ENCODE results near the gene STPG3.

The STPG3 gene

DNA sequence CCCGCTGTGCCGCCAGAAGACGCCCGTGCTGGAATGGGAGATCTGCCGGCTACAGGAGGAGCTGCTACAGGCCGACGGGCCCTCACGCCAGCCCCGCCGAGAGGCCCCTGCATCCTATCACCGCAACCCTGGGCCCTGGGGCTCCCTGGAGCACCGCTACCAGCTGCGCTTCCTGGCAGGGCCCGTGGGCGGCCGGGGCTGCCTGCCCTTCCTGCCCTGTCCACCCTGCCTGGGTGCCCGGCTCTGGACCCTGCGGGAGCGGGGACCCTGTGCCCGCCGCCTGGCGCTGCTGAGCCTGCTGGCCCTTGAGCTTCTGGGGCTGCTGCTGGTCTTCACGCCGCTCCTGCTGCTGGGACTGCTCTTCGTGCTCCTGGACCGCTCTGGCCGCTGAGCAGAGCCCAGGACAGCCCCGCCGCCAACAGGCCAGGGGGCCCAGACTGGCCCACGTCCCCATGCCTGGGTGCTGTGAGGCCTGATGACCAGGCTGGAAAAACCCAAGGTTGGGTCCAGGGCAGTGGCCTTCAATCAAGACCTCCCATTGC, 32.8 kb upstream of the STPG3 start:
- Mint-ChIP-seq H3K4me3 (no peak overlapping the region), H3K9me3 (no peaks in the 10 kb centered on the region), H3K36me3 (ENCODE audit: low read depth) (no peaks in the 10 kb centered on the region), H3K4me1 (ENCODE audit: low read depth) (peaks cover 3% of the 10 kb centered on the region), H3K27me3 (ENCODE audit: low read depth) (no peaks in the 10 kb centered on the region), H3K27ac (peak overlapping the region; percentile 15)
- DNase-seq (ENCODE audit: low spot score) = no peak

- peak overlapping the region; percentile 15 for H3K27ac Mint-ChIP-seq
- no peaks in the 10 kb centered on the region for H3K9me3 Mint-ChIP-seq
- no peaks in the 10 kb centered on the region for H3K36me3 Mint-ChIP-seq (ENCODE audit: low read depth)
- DNase-seq (ENCODE audit: low spot score) = no peak
- no peaks in the 10 kb centered on the region for H3K27me3 Mint-ChIP-seq (ENCODE audit: low read depth)
- H3K4me1 Mint-ChIP-seq (ENCODE audit: low read depth) = peaks cover 3% of the 10 kb centered on the region
- H3K4me3 Mint-ChIP-seq = no peak overlapping the region
Measured at GRCh38 chr9:137218754-137219271, 32.3 kb upstream of the STPG3 start.

- H3K9me3 Mint-ChIP-seq = no peaks in the 10 kb centered on the region
- peak overlapping the region; percentile 20 for H3K27ac Mint-ChIP-seq
- peak overlapping the region; percentile 34 for H3K4me3 Mint-ChIP-seq
- DNase-seq (ENCODE audit: low spot score) = no peak
- H3K4me1 Mint-ChIP-seq (ENCODE audit: low read depth) = peaks cover 3% of the 10 kb centered on the region
- H3K36me3 Mint-ChIP-seq (ENCODE audit: low read depth) = no peaks in the 10 kb centered on the region
- H3K27me3 Mint-ChIP-seq (ENCODE audit: low read depth) = no peaks in the 10 kb centered on the region
Measured at GRCh38 chr9:137219757-137220316, 31.2 kb upstream of the STPG3 start.

- H3K36me3 Mint-ChIP-seq (ENCODE audit: low read depth) = no peaks in the 10 kb centered on the region
- no peaks in the 10 kb centered on the region for H3K9me3 Mint-ChIP-seq
- peaks cover 3% of the 10 kb centered on the region for H3K4me1 Mint-ChIP-seq (ENCODE audit: low read depth)
- H3K27me3 Mint-ChIP-seq (ENCODE audit: low read depth) = no peaks in the 10 kb centered on the region
- peak overlapping the region; percentile 34 for H3K4me3 Mint-ChIP-seq
- H3K27ac Mint-ChIP-seq = peak overlapping the region; percentile 20
- no peak for DNase-seq (ENCODE audit: low spot score)
Measured at GRCh38 chr9:137220317-137221094, 30.6 kb upstream of the STPG3 start.

GRCh38 chr9:137221095-137221505, 30.0 kb upstream of the STPG3 start:
- no peak overlapping the region for H3K27ac Mint-ChIP-seq

DNA sequence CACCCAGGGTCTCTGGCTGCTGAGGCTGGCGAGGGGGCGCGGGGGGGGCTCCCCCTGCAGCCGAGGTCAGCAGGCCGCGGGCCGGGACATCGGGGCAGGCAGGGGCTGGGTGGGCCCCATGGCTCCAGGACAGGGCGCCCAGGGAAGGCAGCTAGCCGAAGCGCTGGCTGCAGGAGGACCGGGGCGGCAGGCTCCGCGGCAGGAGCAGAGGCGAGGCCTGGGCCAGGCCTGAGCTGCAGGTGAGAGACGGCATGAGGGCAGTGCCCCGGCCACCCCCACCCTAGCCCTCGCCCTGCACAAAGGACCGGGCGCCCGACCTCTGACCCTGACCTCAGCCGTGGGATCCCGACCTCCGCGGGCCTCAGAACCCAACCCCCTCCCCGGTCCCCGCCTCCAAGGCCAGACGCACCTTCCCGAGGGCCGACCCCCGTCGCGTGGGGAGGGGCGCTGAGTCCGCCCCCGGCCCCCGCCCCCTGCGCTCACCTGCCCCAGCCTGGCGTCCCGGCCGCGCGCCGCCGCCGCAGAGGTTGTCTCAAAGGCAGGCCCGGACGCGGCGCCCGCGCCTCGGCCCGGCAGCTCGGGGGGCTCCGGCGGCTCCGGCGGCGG, 29.5 kb upstream of the STPG3 start:
- H3K4me1 Mint-ChIP-seq (ENCODE audit: low read depth) = peaks cover 3% of the 10 kb centered on the region
- no peak overlapping the region for H3K4me3 Mint-ChIP-seq
- no peaks in the 10 kb centered on the region for H3K36me3 Mint-ChIP-seq (ENCODE audit: low read depth)
- H3K27ac Mint-ChIP-seq = no peak overlapping the region
- no peaks in the 10 kb centered on the region for H3K27me3 Mint-ChIP-seq (ENCODE audit: low read depth)
- DNase-seq (ENCODE audit: low spot score) = no peak
- no peaks in the 10 kb centered on the region for H3K9me3 Mint-ChIP-seq

More at GRCh38 chr9:137221095-137221505, 30.0 kb upstream of the STPG3 start:
- peaks cover 3% of the 10 kb centered on the region for H3K4me1 Mint-ChIP-seq (ENCODE audit: low read depth)
- H3K36me3 Mint-ChIP-seq (ENCODE audit: low read depth) = no peaks in the 10 kb centered on the region
- DNase-seq (ENCODE audit: low spot score) = no peak
- no peaks in the 10 kb centered on the region for H3K27me3 Mint-ChIP-seq (ENCODE audit: low read depth)
- H3K4me3 Mint-ChIP-seq = no peak overlapping the region
- no peaks in the 10 kb centered on the region for H3K9me3 Mint-ChIP-seq

- H3K9me3 Mint-ChIP-seq = no peaks in the 10 kb centered on the region
- peak within 1 kb of the TSS; percentile 84 for H3K4me3 Mint-ChIP-seq
- H3K4me1 Mint-ChIP-seq (ENCODE audit: low read depth) = peaks cover 3% of the 10 kb centered on the region
- H3K27me3 Mint-ChIP-seq (ENCODE audit: low read depth) = no peaks in the 10 kb centered on the region
- no peak for DNase-seq (ENCODE audit: low spot score)
- H3K27ac Mint-ChIP-seq = peak within 1 kb of the TSS; percentile 85
- no peaks in the 10 kb centered on the region for H3K36me3 Mint-ChIP-seq (ENCODE audit: low read depth)
Measured at GRCh38 chr9:137222190-137223077, 28.7 kb upstream of the STPG3 start, which contains the start of gene RNF208. Gene RNF208 (minus strand): TSS chr9:137222240. CDS start chr9:137221212, 1,028 bp downstream.

DNA sequence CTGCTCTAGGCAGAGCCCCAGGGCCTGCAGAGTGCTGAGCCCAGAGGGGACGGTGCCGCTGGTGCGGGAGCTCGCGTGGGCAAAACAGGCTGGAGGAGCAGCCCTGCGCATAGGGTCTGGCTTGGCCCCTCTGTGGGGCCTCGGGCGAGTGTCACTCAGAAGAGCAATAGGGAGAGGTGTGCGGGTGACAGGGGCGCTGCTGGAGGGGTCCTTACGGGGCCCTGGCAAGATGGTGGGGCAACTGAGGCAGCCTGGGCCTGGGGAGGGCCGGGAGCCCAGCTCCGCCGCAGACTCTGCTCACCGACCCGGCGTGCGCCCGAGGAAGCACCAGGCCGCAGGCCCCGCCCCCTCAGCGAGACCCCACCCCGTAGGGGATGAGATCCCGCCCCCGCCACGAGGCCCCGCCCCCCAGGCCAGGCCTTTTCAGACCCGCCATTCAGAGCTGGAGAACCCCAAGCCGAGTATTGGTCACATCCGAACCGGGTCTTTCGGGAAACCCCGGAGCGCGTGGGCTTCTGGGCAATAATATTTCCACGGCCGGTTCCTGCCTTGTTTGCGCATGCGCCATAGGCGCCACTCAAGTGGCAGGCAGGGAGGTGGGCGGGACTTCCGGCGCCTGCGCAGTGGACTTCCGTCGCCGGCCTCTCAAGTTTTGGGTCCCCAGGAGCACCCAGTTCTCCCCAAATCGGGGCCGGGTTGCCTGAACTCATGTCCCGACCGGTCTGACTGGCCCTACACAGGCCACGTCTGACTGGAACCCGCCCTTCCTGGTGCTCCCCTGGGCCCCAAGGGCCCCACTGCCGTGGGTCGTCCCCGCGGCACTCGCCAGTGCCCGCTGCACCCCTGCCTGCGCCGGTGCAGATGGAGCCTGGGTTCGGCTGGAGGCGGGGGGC, 27.8 kb upstream of the STPG3 start:
- H3K9me3 Mint-ChIP-seq = no peaks in the 10 kb centered on the region
- no peaks in the 10 kb centered on the region for H3K36me3 Mint-ChIP-seq (ENCODE audit: low read depth)
- H3K4me3 Mint-ChIP-seq = peak overlapping the region; percentile 84
- peaks cover 2% of the 10 kb centered on the region for H3K27me3 Mint-ChIP-seq (ENCODE audit: low read depth)
- peak; percentile 99 for DNase-seq (ENCODE audit: low spot score)
- H3K4me1 Mint-ChIP-seq (ENCODE audit: low read depth) = peaks cover 5% of the 10 kb centered on the region
- H3K27ac Mint-ChIP-seq = peak overlapping the region; percentile 85

GRCh38 chr9:137224830-137225694, 26.0 kb upstream of the STPG3 start, which contains the start of gene CYSRT1:
Gene CYSRT1 (plus strand): TSS chr9:137225174. CDS start chr9:137225622, 448 bp downstream.
- DNase-seq (ENCODE audit: low spot score) = no peak
- no peaks in the 10 kb centered on the region for H3K9me3 Mint-ChIP-seq
- H3K4me3 Mint-ChIP-seq = peak within 1 kb of the TSS; percentile 84
- H3K36me3 Mint-ChIP-seq (ENCODE audit: low read depth) = no peaks in the 10 kb centered on the region
- H3K4me1 Mint-ChIP-seq (ENCODE audit: low read depth) = peaks cover 5% of the 10 kb centered on the region
- peaks cover 2% of the 10 kb centered on the region for H3K27me3 Mint-ChIP-seq (ENCODE audit: low read depth)
- H3K27ac Mint-ChIP-seq = peak within 1 kb of the TSS; percentile 85

DNA sequence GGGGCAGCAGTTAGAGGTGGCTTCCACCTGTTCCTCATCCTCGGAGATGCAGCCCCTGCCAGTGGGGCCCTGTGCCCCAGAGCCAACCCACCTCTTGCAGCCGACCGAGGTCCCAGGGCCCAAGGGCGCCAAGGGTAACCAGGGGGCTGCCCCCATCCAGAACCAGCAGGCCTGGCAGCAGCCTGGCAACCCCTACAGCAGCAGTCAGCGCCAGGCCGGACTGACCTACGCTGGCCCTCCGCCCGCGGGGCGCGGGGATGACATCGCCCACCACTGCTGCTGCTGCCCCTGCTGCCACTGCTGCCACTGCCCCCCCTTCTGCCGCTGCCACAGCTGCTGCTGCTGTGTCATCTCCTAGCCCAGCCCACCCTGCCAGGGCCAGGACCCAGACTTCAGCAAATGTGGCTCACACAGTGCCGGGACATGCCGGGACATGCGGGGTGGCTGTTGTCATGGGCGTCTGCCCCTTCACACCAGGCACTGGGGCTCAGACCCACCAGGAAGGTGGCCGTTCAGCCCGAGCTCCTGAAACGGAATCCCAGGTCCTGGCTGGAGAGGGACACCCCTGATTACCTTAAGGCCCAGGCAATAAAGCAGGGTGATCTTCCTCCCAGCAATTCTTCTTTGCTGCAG, 25.3 kb upstream of the STPG3 start:
- no peaks in the 10 kb centered on the region for H3K9me3 Mint-ChIP-seq
- H3K27ac Mint-ChIP-seq = no peak overlapping the region
- DNase-seq (ENCODE audit: low spot score) = no peak
- H3K27me3 Mint-ChIP-seq (ENCODE audit: low read depth) = peaks cover 2% of the 10 kb centered on the region
- H3K36me3 Mint-ChIP-seq (ENCODE audit: low read depth) = no peaks in the 10 kb centered on the region
- H3K4me1 Mint-ChIP-seq (ENCODE audit: low read depth) = peaks cover 5% of the 10 kb centered on the region
- H3K4me3 Mint-ChIP-seq = no peak overlapping the region

GRCh38 chr9:137226338-137227053, 24.6 kb upstream of the STPG3 start:
- peaks cover 5% of the 10 kb centered on the region for H3K4me1 Mint-ChIP-seq (ENCODE audit: low read depth)
- no peaks in the 10 kb centered on the region for H3K9me3 Mint-ChIP-seq
- peaks cover 2% of the 10 kb centered on the region for H3K27me3 Mint-ChIP-seq (ENCODE audit: low read depth)
- no peak overlapping the region for H3K27ac Mint-ChIP-seq
- H3K36me3 Mint-ChIP-seq (ENCODE audit: low read depth) = no peaks in the 10 kb centered on the region
- DNase-seq (ENCODE audit: low spot score) = no peak
- no peak overlapping the region for H3K4me3 Mint-ChIP-seq

All from T-helper 2 cell treated with Interferon-gamma antibody and Interleukin-4, amounts not matched to agents 5 μg/mL and 100 μg/mL, for 36 hours (primary cell).